Right cardiac atrium (tissue), 5 donors: ENCODE measurements around the gene ZHX3. TPM values are rescaled to one million over a fixed set of nuclear protein-coding genes. Genes with fewer than 3 reads are reported as not detected.

Source experiments
- ATAC-seq, 2 donors: fragments of 200-7000 bp; cut with Tn5 transposase; one replicate each; pipeline versions ENCODE4 v1.8.0 to v1.9.1; 2020; ENCODE audit warnings: moderate library complexity in 2 of 2, mild to moderate bottlenecking in 1 of 2
- DNase-seq, 3 donors: peaks; one replicate each; pipeline ENCODE4 v3.0.0-alpha.2; 2020
- H3K27ac ChIP-seq: one replicate; pipeline ENCODE4 v1.5.1; 2013; ENCODE audit warnings: mild to moderate bottlenecking, low read length, control low read depth, moderate library complexity
- H3K27me3 ChIP-seq: one replicate; pipeline ENCODE4 v1.6.1; 2013; ENCODE audit not compliant: control insufficient read depth, insufficient read depth
- H3K4me1 ChIP-seq: one replicate; pipeline ENCODE4 v1.6.1; 2013; ENCODE audit warnings: low read length; ENCODE audit not compliant: control insufficient read depth, insufficient read depth
- H3K4me3 ChIP-seq: one replicate; pipeline ENCODE4 v1.5.1; 2013; ENCODE audit warnings: low read length, control low read depth
- H3K9me3 ChIP-seq: one replicate; pipeline ENCODE4 v1.6.1; 2013; ENCODE audit warnings: low read length; ENCODE audit not compliant: control insufficient read depth
- WGBS: extraction: QIAGEN DNeasy Blood & Tissue Kit; methylation state at CpG from one replicate; pipeline ENCODE4 v1.1.7; 2013; 5-methylcytosine and 5-hydroxymethylcytosine counted together
- intact Hi-C, 4 donors: fragments of 100-400 bp; cut with DNase I; formaldehyde crosslinking; loops; one replicate each; pipeline versions ENCODE4 v1.11.0 to v1.14.0; 2022 to 2023
- polyA plus RNA-seq: library from polyadenylated mRNA; stranded (reverse); fragments of 200-250 nt; gene quantifications from one replicate; pipeline ENCODE4 v1.2.3, GENCODE V29; 2013
- total RNA-seq, 4 donors: library from RNA; stranded (reverse); fragmentation: NEBNext Ultra II Directional; extraction: Animal tissue kit (Norgen Biotek cat#: 25700); gene quantifications; one replicate each; pipeline ENCODE4 v1.2.1, GENCODE V29; 2021
- donor health status: healthy with polysubstance abuse.
- donor health status: DM: no; HTN: yes; CAD: no.
- donor health status: DM: no; HTN: no; CAD: no.
- donor health status: DM: no; HTN: yes; CAD: no; lungs with severe emphysema.
- donor health status: DM: yes; HTN: yes; CAD: no.

The ZHX3 gene
- total and polyA plus RNA-seq, 5 donors, result 11.6 to 39.7 (median 33.4) TPM

- ATAC-seq, result no peak
- 87% methylated on average over 9 of the region's 9 CpGs for WGBS
- intact Hi-C loops, result loop anchor here in 3 of 4 donors (5.0 to 10.0 kb wide), 6 partner anchors 70 to 378 kb away; partner anchors contain the start of gene PLCG1 (in 2 of the 3)
- no peaks in the 10 kb centered on the region for H3K27me3 ChIP-seq
- H3K27ac ChIP-seq, result no peak overlapping the region
- H3K4me3 ChIP-seq, result no peak overlapping the region
- DNase-seq, result peak in 2 of 3 donors; percentile 9 to 20
- no peaks in the 10 kb centered on the region for H3K4me1 ChIP-seq
- H3K9me3 ChIP-seq, result no peaks in the 10 kb centered on the region
Observed at GRCh38 chr20:41342474-41343464, 25.2 kb upstream of the ZHX3 start.

DNA sequence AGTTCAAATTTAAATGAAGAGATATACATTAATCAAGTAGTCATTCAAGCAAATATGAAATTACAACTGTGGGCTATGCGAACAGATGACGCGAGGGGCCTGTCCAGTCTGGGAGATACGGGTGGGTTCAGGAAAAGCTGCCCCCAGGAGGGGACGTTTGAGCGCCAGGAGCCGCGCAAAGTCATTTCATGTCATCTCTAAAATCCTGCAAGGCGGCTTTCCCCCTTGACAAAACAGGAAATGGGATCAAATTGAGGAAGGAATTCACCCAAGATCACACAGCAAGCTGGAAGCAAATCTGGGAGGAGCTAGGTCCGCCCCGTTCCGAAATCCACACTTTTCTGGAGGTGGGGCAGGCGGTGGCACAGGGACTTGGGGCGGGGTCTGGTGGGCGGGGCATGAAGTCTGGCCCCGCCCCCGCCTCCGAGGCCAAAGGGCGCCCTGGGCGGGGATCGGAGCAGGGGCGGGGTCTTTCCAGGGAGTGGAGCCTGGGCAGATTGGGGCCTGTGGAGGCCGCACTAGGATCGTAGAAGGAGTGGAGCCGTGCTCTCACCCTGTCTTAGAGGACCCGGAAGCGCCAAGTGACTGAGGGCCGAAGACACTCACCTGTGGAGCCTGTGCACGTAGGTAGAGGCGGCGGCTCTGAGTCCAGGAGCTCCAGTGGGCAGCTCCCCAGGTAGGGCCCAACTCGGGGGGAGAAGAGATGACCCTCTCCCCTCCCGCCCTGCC, 23.0 kb upstream of the ZHX3 start, which contains the start of gene LPIN3:
Gene LPIN3, plus strand, starts transcription at position 495 of the 729 bp plus-strand sequence. CDS start 4,983 bp downstream, outside the sequence.
- DNase-seq (peak; percentile 93 to 96 (median 96)), ATAC-seq (peak; percentile 96 to 97)
- H3K9me3 ChIP-seq, result no peaks in the 10 kb centered on the region
- H3K4me1 ChIP-seq, result no peaks in the 10 kb centered on the region
- WGBS, result 13% methylated on average over 33 of the region's 33 CpGs
- peak within 1 kb of the TSS; percentile 82 for H3K27ac ChIP-seq
- no peaks in the 10 kb centered on the region for H3K27me3 ChIP-seq
- intact Hi-C loops, result loop anchor here in 3 of 4 donors (2.0 to 10.0 kb wide), 7 partner anchors 72 to 376 kb away; partner anchors contain the start of gene PLCG1 (in 2 of the 3)
- peak within 1 kb of the TSS; percentile 27 for H3K4me3 ChIP-seq

DNA sequence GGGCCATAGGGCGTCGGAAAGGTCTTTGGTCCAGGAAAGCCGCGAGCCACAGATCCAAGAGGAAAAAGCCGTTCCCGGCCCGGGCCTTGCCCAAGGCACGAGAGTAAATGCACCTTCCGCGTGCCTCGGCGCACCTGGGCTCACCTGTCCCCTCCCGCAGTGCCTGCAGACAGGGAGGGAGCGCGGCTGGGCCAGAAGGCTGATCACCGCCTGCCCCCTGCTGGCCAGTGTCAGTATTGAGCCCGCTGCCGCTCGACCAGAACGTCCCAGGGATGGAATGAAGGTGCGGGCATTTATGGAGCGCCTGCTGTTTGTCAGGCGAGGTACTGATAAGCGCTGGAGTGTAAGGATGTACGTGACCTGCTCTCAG, 22.4 kb upstream of the ZHX3 start:
- H3K4me1 ChIP-seq, result no peaks in the 10 kb centered on the region
- ATAC-seq, result peak; percentile 81 to 82
- intact Hi-C loops, result loop anchor here (2.0 to 10.0 kb wide), 9 partner anchors 72 to 375 kb away; partner anchors contain the start of gene PLCG1 (in 2 of the 4)
- H3K4me3 ChIP-seq, result peak overlapping the region; percentile 27
- DNase-seq, result peak; percentile 81 to 94 (median 93)
- peak overlapping the region; percentile 82 for H3K27ac ChIP-seq
- H3K9me3 ChIP-seq, result no peaks in the 10 kb centered on the region
- WGBS, result 8% methylated on average over 25 of the region's 25 CpGs
- H3K27me3 ChIP-seq, result no peaks in the 10 kb centered on the region

GRCh38 chr20:41336711-41337492, 19.4 kb upstream of the ZHX3 start:
- Histone ChIP-seq H3K4me1 (no peaks in the 10 kb centered on the region), H3K4me3 (no peak overlapping the region), H3K9me3 (no peaks in the 10 kb centered on the region), H3K27ac (no peak overlapping the region), H3K27me3 (no peaks in the 10 kb centered on the region)
- ATAC-seq (no peak), DNase-seq (peak in 1 of 3 donors; percentile 33)
- WGBS, result 77% methylated on average over 4 of the region's 4 CpGs
- intact Hi-C loops, result loop anchor here (5.0 to 10.0 kb wide), 3 partner anchors 92 to 165 kb away; no protein-coding TSS in a partner anchor

DNA sequence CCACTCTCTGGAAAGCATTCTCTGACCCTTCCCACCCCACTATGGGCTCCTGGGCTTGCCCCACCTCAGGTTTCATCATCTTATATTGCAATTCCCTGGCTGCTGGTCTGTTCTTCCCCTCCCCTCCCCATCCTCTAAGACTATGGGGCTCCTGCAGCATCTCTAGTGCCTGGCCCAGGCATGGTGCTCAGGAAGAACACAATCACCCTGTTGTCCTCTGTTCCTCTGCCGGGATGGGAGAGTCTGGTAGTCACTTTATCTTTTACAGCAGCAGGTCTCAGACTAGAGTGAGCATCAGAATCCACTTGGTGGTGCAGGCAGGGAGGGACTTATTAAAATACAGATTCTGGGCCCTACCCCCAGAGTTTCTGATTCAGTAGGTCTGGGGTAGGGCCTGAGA, 18.1 kb upstream of the ZHX3 start:
- no peak overlapping the region for H3K27ac ChIP-seq
- H3K4me1 ChIP-seq, result no peaks in the 10 kb centered on the region
- ATAC-seq (no peak), DNase-seq (no peak)
- no peaks in the 10 kb centered on the region for H3K27me3 ChIP-seq
- H3K4me3 ChIP-seq, result no peak overlapping the region
- intact Hi-C loops, result loop anchor here (5.0 to 10.0 kb wide), 3 partner anchors 91 to 163 kb away; no protein-coding TSS in a partner anchor
- H3K9me3 ChIP-seq, result no peaks in the 10 kb centered on the region
- WGBS, result 79% methylated on average over 1 of the region's 1 CpG

- Histone ChIP-seq H3K4me1 (peaks cover 4% of the 10 kb centered on the region), H3K4me3 (no peak overlapping the region), H3K9me3 (no peaks in the 10 kb centered on the region), H3K27me3 (no peaks in the 10 kb centered on the region), H3K27ac (peak overlapping the region; percentile 42)
- WGBS, result 65% methylated on average over 15 of the region's 15 CpGs
- intact Hi-C loops, result loop anchor here (5.0 to 10.0 kb wide), 3 partner anchors 90 to 162 kb away; no protein-coding TSS in a partner anchor
- ATAC-seq, result peak; percentile 60 to 73
- DNase-seq, result peak in 1 of 3 donors; percentile 61
Observed at GRCh38 chr20:41334443-41335421, 17.2 kb upstream of the ZHX3 start.

- Histone ChIP-seq H3K9me3 (no peaks in the 10 kb centered on the region), H3K4me3 (no peak overlapping the region), H3K4me1 (peaks cover 5% of the 10 kb centered on the region), H3K27me3 (no peaks in the 10 kb centered on the region), H3K27ac (peak overlapping the region; percentile 42)
- ATAC-seq (no peak), DNase-seq (no peak)
- WGBS, result 85% methylated on average over 2 of the region's 2 CpGs
- intact Hi-C loops, result loop anchor here in 3 of 4 donors (10.0 kb wide), 1 partner anchor 89 kb away; no protein-coding TSS in a partner anchor
Observed at GRCh38 chr20:41334036-41334435, 16.5 kb upstream of the ZHX3 start.

- Histone ChIP-seq H3K27ac (no peak overlapping the region), H3K4me1 (peaks cover 5% of the 10 kb centered on the region), H3K9me3 (no peaks in the 10 kb centered on the region), H3K4me3 (no peak overlapping the region), H3K27me3 (no peaks in the 10 kb centered on the region)
- ATAC-seq (no peak), DNase-seq (no peak)
- WGBS, result 92% methylated on average over 4 of the region's 4 CpGs
- intact Hi-C loops, result loop anchor here in 3 of 4 donors (10.0 kb wide), 1 partner anchor 87 kb away; no protein-coding TSS in a partner anchor
Observed at GRCh38 chr20:41331731-41332130, 14.2 kb upstream of the ZHX3 start.

DNA sequence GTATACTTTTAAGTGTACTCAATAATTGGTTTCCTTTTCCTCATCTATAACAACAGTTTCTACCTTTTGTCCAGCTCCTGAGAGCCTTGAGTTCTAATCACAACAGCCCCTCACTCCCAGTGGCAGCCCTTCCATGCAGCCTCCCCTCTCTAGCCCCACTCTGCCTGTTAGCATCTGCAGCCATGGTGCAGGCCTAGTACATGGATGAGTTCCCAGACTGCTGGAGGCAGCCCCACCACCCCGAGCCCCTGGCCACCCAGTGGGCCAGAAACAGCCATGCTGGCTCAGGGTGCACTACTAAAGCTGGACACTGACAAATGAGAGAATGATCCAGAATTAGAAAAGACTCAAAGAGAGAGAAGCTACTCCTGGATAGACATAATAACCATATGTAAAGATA, 13.4 kb upstream of the ZHX3 start:
- H3K27ac ChIP-seq, result no peak overlapping the region
- no peak overlapping the region for H3K4me3 ChIP-seq
- DNase-seq, result no peak
- ATAC-seq, result no peak
- H3K4me1 ChIP-seq, result peaks cover 5% of the 10 kb centered on the region
- intact Hi-C loops, result loop anchor here in 3 of 4 donors (10.0 kb wide), 1 partner anchor 86 kb away; no protein-coding TSS in a partner anchor
- H3K9me3 ChIP-seq, result no peaks in the 10 kb centered on the region
- WGBS, result 79% methylated on average over 1 of the region's 1 CpG
- no peaks in the 10 kb centered on the region for H3K27me3 ChIP-seq
